Occipital lobe (tissue), 3 donors: ENCODE results near the gene BEND3. TPM values are rescaled to one million over a fixed set of nuclear protein-coding genes. Genes with fewer than 3 reads are reported as not detected.
A peak's percentile ranks its signal among the peaks of the same experiment; 100 is the strongest.
"Not testable (repeated sequence)": the region's sequence is repeated elsewhere in the genome, so short reads cannot be mapped to it uniquely, and the experiment has no call there.

Source experiments
- DNase-seq: peaks from one replicate; lab custom pipeline; 2025; lab: John Stamatoyannopoulos, UW
- small RNA-seq: library from RNA; depleted of rRNA; stranded (forward); fragments of <200 nt; gene quantifications from one replicate; pipeline ENCODE3, GENCODE V24; 2014
- total RNA-seq: library from RNA; depleted of rRNA; stranded (reverse); fragments of >200 nt; gene quantifications from one replicate; pipeline ENCODE4 v1.2.3, GENCODE V29; 2014

The BEND3 gene
- total RNA-seq, 1 donor from 2014 or later, result 6.2 TPM

DNA sequence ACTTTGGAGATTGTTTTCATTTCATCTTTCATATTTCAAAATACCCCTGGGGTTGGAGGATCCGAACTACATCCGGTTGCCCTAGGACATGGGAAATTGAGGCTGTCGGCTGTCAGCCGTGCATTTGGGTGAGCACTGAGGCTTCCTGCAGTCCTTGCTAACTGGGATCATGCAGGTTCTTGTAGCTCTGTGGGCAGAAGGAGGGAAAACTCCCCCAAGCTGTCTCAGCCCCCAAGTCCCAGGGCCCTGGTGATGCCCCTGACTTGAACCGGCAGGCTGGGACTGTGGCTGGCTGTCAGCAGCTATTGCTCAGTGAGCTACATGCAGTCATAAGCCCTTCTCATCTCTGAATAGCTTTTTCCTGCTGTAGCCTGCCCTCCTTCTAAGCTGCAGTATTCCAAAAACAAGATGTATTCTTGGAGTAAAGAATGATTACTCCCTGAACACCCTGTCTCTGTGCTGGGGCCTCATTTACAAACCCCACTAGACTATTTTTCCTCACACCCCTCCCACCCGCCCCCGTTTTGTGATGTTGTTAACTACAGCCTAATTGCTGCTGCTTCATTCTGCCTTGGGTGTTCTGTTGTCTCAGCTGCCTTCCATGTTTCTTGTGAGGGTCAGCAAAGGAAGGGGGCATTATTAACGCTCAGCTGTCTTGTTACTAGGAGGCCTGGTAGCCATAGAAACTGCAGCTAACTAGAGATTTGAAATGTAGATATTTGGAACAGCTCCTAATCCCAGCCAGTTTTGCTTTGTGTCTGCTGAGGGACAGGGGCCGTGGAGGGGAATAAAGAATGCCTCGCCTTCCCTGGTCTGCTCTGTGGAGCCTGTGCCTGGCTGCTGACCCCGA, 69.3 kb downstream of the BEND3 start:
- peak; percentile 37 for DNase-seq

DNA sequence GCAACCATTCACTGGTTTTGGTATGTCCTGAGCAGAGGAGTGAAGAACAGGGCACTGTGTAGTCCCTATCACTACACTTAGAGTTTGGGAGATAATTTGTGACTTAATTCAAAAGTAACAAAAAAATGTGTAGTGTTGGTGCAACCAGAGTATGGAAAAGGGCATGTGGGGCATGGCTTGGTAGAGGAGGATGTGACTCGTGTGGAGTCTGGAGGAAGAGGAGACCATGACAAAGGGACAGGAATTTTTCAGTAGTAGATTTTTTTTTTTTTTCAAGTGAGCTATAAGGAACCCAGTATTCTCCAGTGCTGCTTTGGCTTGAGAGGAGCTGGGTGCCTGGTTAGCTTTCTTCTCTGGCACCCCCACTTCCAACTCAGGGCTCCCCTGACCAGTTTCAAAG, 82.2 kb downstream of the BEND3 start:
- no peak for DNase-seq

DNA sequence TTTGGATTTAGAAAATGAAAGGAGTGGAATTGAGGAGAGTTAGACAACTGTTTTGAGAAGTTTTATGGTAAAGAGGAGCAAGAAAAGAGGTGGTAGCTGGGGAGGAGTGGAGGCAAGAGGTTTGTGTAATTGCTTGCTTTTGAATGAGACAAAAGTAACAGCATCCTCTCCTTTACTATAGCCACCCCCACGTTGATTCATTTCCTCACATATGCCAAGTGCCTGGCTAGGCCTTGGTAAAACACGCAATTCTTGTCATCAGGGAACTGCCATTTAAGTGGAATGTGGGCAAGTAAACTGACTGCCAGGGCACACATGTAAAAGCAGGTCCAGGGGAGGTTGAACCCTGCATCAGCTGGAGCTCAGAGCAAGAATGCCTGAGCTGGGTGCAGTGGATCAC, 83.3 kb downstream of the BEND3 start:
- DNase-seq, result no peak

- no peak for DNase-seq
These were observed 85.2 kb downstream of the BEND3 start for GRCh38 chr6:107030151-107030550.

DNA sequence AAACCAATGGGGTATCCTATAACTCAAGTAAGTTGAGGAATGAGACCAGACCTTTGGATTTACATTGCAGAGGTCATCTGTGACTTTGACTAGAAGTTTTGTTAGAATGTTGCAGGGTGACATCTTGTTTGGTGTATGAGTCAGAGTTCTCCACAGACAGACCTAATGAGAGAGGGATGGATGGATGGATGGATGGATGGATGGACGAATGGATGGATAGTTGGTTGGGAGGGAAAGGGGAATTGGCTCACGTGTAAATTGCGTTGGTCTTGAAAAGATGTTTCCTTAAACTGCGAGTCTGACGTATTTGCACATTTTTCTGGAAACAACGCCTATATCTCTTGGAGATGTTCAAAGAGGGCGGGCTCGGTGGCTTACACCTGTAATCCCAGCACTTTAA, 88.3 kb downstream of the BEND3 start:
- DNase-seq, result no peak

DNA sequence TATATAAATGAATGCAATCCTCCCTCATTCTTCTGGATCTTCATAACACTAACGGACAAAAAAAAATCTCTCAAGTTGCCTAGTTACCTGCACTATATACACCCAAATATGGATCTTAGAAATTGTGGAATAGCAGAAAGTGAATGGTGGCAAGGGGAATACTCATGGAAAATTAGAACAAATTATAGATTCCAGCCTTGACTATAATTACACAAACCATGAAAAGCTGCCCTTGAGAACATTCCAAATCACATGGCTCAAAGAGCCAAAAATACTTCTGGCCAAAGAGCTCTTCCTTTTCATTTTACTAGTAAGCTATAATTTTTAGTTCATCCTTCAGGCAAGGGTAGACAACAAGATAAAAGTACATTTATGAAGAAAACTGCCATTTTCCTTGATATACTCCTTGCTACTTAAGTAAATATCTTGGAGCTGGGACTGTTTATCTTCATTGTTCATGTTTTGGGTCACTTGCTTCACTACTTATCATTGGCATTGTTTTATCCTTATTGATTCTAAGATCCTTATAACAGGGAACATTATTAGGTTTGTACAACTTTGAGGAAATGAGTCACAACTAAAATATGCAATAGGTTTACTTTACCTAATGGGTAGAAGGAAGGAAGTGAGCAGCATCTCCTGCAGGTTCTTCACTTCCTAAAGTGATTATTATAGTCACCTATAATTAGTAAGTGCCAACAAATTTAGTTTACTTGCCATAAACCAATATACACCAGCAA, 93.7 kb downstream of the BEND3 start:
- no peak for DNase-seq

DNA sequence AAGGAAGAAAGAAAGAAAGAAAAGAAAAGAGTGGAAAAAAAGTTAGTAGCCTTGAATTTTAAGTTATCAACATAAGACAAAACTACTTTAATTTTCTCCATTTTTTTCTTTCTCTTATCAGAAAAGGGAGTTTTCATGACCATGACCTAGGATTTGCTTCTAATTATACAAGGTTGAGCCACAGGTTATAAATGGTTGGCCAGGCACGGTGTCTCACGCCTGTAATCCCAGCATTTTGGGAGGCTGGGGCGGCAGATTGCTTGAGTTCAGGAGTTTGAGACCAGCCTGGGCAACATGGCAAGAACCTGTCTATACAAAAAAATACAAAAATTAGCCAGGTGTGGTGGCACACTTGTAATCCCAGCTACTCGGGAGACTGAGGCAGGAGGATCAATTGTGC, 95.1 kb downstream of the BEND3 start:
- DNase-seq, result no peak

GRCh38 chr6:107019628-107020027, 95.7 kb downstream of the BEND3 start:
- DNase-seq, result not testable (repeated sequence)

DNA sequence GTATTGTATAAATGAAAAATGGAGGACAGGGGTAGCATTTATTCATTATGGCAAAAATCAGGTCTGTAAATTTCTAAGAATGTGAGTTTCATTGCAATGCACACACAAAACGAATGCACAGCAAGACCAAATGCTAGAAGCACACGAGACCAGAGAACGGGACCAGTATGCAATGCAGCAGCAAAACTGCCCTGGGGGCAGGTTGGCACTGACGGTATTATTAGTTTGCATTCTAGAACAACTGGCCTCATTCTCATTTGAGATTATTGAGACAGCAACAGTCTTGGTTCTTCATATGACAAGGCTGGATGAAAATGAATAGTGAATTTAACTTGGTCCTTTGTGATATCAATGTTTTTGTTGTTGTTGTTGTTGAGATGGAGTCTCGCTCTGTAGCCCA, 96.3 kb downstream of the BEND3 start:
- DNase-seq, result no peak

Small RNA genes within 50 kb of the gene (small RNA-seq; reads per million reads assigned to genes)
- gene RNU6-1299P, result not detected

Other genes starting within 250 kb of the BEND3 start
- 1,048 TPM for gene CD24, start 140.8 kb downstream of the BEND3 start, total RNA-seq
- gene MTRES1, start 87.3 kb downstream of the BEND3 start, total RNA-seq, result 28.4 TPM